ENCODE results near the gene EEF2.
"Not testable (repeated sequence)": the region's sequence is repeated elsewhere in the genome, so short reads cannot be mapped to it uniquely, and the experiment has no call there.

The EEF2 gene

GRCh38 chr19:3968556-3969434 lies 16.5 kb downstream of the EEF2 start:
- DNase-seq = no peak

GRCh38 chr19:3967983-3968382 lies 17.3 kb downstream of the EEF2 start:
- DNase-seq = not testable (repeated sequence)

- DNase-seq = no peak
These were observed 18.9 kb downstream of the EEF2 start for GRCh38 chr19:3966051-3967017.

- DNase-seq = no peak
These were observed 20.7 kb downstream of the EEF2 start for GRCh38 chr19:3964256-3965194.

GRCh38 chr19:3963458-3964255 lies 21.6 kb downstream of the EEF2 start:
- no peak for DNase-seq

- DNase-seq = no peak
These were observed 24.3 kb downstream of the EEF2 start for GRCh38 chr19:3961007-3961406.

- DNase-seq = no peak
These were observed 25.5 kb downstream of the EEF2 start for GRCh38 chr19:3959766-3960131.

- no peak for DNase-seq
These were observed 26.2 kb downstream of the EEF2 start for GRCh38 chr19:3958836-3959765.

- DNase-seq = no peak
These were observed 29.6 kb downstream of the EEF2 start for GRCh38 chr19:3955688-3956087.

GRCh38 chr19:3955276-3955675 lies 30.0 kb downstream of the EEF2 start:
- DNase-seq = not testable (repeated sequence)

- no peak for DNase-seq
These were observed 31.2 kb downstream of the EEF2 start for GRCh38 chr19:3954107-3954506.

- not testable (repeated sequence) for DNase-seq
These were observed 32.4 kb downstream of the EEF2 start for GRCh38 chr19:3952755-3953276.

- no peak for DNase-seq
These were observed 34.1 kb downstream of the EEF2 start for GRCh38 chr19:3950871-3951861.

- no peak for DNase-seq
These were observed 35.0 kb downstream of the EEF2 start for GRCh38 chr19:3949997-3950859.

GRCh38 chr19:3949294-3949693 lies 36.0 kb downstream of the EEF2 start:
- DNase-seq = no peak

GRCh38 chr19:3947316-3947933 lies 37.8 kb downstream of the EEF2 start:
- DNase-seq = not testable (repeated sequence)

GRCh38 chr19:3945838-3946237 lies 39.4 kb downstream of the EEF2 start:
- no peak for DNase-seq

Data from CD4-positive, alpha-beta T cell treated with Interleukin-6 for 4 hours (primary cell).